ENCODE results near the gene RANBP9. TPM values are rescaled to one million over a fixed set of nuclear protein-coding genes. Genes with fewer than 3 reads are reported as not detected.

The RANBP9 gene
- total RNA-seq, 2 donors from 2014 or later, result 28.4 TPM

DNA sequence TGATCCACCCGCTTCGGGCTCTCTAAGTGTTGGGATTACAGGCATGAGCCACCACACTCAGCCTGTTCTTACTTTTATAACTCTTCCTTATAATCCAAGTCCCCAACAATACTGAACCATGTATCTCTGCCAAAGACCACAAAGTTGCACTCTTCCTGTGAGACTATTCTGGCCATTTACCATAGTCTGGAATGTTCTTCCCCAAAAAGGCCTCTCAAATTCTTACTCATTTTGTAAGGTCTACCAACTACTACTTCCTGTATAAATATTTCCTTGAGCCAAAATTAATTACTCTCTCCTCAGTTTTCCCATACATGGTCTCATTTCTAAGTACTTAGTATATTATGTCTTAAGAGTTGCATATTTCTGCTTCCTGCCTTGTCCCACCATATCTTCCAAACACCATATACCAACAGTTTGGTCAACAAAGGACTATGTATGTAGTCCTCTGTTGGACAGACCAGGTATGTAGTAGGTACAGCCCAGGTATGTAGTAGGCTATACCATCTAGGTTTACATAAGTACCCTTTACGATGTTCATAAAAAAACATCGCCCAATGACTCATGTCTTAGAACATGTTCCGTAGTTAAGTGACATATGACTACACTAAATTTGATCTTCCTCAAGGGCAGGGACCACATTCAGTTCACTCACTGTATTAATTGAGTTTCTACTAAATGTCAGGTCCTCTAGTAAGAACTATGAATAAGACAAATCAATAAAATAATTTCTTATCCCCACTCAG is 22.0 kb downstream of the RANBP9 start:
- no peak for DNase-seq (ENCODE audit: low spot score)
- H3K4me1 ChIP-seq, result peaks cover 0 to 30% of the 10 kb centered on the region in 2 donors
- no peak overlapping the region for H3K27ac ChIP-seq
- TF ChIP-seq, protein P1, sequence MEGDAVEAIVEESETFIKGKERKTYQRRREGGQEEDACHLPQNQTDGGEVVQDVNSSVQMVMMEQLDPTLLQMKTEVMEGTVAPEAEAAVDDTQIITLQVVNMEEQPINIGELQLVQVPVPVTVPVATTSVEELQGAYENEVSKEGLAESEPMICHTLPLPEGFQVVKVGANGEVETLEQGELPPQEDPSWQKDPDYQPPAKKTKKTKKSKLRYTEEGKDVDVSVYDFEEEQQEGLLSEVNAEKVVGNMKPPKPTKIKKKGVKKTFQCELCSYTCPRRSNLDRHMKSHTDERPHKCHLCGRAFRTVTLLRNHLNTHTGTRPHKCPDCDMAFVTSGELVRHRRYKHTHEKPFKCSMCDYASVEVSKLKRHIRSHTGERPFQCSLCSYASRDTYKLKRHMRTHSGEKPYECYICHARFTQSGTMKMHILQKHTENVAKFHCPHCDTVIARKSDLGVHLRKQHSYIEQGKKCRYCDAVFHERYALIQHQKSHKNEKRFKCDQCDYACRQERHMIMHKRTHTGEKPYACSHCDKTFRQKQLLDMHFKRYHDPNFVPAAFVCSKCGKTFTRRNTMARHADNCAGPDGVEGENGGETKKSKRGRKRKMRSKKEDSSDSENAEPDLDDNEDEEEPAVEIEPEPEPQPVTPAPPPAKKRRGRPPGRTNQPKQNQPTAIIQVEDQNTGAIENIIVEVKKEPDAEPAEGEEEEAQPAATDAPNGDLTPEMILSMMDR (IDR thresholded peaks at IDR 0.05), result no peak
- no peaks in the 10 kb centered on the region for H3K27me3 ChIP-seq
- H3K36me3 ChIP-seq, result no peaks in the 10 kb centered on the region
- H3K4me3 ChIP-seq, result no peak overlapping the region
- no peaks in the 10 kb centered on the region for H3K9me3 ChIP-seq

DNA sequence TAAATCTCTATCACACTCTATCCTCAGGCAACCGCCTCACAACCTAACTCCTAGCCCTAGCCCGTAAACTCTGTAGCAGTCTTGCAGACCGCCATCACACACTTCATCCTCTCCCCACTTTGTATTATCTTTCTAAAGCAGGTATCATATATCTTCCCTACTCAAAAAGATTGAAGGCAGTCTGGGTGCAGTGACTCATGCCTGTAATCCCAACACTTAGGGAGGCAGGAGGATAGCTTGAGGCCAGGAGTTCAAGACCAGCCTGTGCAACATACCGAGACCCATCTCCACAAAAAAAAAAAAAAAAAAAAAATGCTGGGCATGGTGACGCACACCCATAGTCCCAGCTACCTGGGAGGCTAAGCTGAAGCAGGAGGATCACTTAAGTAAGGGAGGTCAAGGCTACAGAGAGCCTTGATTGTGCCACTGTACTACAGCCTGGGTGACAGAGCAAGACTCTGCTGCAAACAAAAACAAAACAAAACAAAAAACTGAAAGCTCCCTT is 22.9 kb downstream of the RANBP9 start:
- TF ChIP-seq, protein P1 (IDR thresholded peaks at IDR 0.05), result no peak
- Histone ChIP-seq H3K9me3 (no peaks in the 10 kb centered on the region), H3K36me3 (no peaks in the 10 kb centered on the region), H3K27me3 (no peaks in the 10 kb centered on the region), H3K4me1 (peaks cover 0 to 21% of the 10 kb centered on the region in 2 donors), H3K4me3 (no peak overlapping the region), H3K27ac (no peak overlapping the region)
- no peak for DNase-seq (ENCODE audit: low spot score)

DNA sequence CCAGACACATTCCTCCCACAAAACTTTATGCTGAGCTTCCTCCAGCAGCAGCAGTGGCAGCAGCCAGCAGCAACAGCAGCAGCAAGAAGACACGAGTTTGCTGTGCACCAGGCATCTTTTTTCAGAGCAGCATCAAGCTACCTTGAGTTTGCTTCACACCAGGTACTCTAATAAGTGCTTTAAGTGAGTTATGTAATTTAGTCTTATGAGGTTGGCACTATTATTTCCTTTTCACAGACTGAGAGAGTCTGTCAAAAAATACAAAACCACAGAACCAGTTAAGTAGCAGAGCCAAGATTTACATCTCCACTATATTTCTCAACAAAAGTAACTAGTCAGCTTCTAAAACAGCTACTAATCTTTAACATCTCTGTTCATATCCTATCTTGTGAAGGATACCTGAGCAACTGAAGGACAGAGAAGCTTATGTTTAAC is 23.7 kb downstream of the RANBP9 start:
- H3K9me3 ChIP-seq, result no peaks in the 10 kb centered on the region
- no peak for DNase-seq (ENCODE audit: low spot score)
- H3K27ac ChIP-seq, result no peak overlapping the region
- H3K36me3 ChIP-seq, result no peaks in the 10 kb centered on the region
- peaks cover 0 to 18% of the 10 kb centered on the region in 2 donors for H3K4me1 ChIP-seq
- TF ChIP-seq, protein P1 (IDR thresholded peaks at IDR 0.05), result no peak
- H3K4me3 ChIP-seq, result no peak overlapping the region
- H3K27me3 ChIP-seq, result no peaks in the 10 kb centered on the region

DNA sequence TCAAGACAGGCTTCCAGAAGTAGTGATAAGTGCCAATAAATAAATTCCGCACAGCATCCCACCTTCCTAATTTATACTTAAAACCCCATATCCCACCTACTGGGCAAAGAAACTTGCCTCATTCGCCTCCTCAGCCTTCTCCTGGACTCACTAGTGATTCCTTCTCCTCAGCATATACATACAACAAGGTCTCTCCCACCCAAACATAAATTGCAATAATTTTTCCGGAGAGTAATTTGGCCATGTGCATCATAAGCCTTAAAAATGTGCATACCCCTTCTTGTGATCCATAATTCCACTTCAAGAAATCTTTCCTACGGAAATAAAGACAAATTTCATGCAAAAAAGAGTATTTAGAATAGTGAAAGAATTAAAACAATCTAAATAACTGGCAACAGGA is 26.8 kb downstream of the RANBP9 start:
- DNase-seq (ENCODE audit: low spot score), result no peak
- Histone ChIP-seq H3K4me3 (no peak overlapping the region), H3K27ac (no peak overlapping the region), H3K36me3 (no peaks in the 10 kb centered on the region), H3K27me3 (no peaks in the 10 kb centered on the region), H3K4me1 (peaks cover 0 to 10% of the 10 kb centered on the region in 2 donors), H3K9me3 (peaks cover 0 to 5% of the 10 kb centered on the region in 2 donors)
- TF ChIP-seq, protein P1 (IDR thresholded peaks at IDR 0.05), result no peak

DNA sequence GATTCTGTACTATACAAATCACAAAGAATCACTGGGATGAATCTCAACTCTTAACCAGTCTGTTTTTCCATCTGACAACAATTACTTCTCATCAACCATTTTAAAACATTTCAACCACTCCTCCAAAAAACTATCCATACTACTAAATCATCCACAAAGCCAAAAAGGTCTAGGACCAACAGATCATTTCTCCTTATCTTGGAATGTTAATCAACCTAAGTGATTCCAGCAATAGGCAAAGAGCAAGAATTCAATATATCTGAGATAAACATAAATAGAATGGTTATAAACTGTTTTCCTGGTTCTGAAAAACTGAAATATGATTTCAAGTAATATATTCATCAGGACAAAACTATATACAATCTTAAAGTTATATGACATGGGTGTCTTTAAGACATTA is 28.6 kb downstream of the RANBP9 start:
- no peak overlapping the region for H3K27ac ChIP-seq
- H3K9me3 ChIP-seq, result peaks cover 0 to 7% of the 10 kb centered on the region in 2 donors
- no peaks in the 10 kb centered on the region for H3K36me3 ChIP-seq
- TF ChIP-seq, protein P1 (IDR thresholded peaks at IDR 0.05), result no peak
- DNase-seq (ENCODE audit: low spot score), result no peak
- H3K4me1 ChIP-seq, result peaks cover 0 to 16% of the 10 kb centered on the region in 2 donors
- H3K4me3 ChIP-seq, result no peak overlapping the region
- H3K27me3 ChIP-seq, result no peaks in the 10 kb centered on the region
